Measurements from ENCODE around the gene ZNF691.

DNA sequence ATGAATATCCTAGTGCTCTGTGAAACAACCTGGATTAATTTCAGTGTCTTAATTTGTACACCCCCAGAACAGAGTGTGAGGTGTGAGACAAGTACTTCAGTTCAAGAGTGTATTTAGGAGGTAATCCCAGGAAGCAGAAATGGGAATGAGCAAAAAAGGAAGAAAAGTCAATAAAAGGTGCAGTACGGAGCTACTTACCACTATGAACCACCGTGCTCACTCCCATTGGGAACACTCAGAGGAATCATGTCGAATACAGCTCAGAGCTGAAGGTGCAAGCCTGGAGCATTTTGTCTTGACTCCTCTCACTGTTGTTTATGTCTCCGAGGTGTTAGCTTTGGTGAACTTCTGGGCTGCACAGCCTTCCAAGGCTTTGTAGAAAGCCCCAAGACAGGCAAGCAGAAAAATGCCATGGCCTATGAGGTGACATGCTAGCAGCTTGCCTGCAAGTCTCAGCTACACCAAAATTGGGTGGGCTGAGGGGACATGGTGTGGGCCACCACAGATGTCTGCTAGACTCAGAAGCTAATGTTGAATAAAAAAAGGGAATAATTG, 21.9 kb upstream of the ZNF691 start:
- TF ChIP-seq, protein P1, sequence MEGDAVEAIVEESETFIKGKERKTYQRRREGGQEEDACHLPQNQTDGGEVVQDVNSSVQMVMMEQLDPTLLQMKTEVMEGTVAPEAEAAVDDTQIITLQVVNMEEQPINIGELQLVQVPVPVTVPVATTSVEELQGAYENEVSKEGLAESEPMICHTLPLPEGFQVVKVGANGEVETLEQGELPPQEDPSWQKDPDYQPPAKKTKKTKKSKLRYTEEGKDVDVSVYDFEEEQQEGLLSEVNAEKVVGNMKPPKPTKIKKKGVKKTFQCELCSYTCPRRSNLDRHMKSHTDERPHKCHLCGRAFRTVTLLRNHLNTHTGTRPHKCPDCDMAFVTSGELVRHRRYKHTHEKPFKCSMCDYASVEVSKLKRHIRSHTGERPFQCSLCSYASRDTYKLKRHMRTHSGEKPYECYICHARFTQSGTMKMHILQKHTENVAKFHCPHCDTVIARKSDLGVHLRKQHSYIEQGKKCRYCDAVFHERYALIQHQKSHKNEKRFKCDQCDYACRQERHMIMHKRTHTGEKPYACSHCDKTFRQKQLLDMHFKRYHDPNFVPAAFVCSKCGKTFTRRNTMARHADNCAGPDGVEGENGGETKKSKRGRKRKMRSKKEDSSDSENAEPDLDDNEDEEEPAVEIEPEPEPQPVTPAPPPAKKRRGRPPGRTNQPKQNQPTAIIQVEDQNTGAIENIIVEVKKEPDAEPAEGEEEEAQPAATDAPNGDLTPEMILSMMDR (conservative IDR thresholded peaks at IDR 0.05; ENCODE audit: low read depth, low read length): no peak
- TF ChIP-seq EZH2 (IDR thresholded peaks at IDR 0.05; ENCODE audit: borderline replicate concordance, low read depth, low read length, poor library complexity, severe bottlenecking): no peak

Data from A673 (cell line).